Measurements from ENCODE around the gene NUDT14. TPM values are rescaled to one million over a fixed set of nuclear protein-coding genes. Genes with fewer than 3 reads are reported as not detected.

NUDT14 gene
- total RNA-seq, 1 donor from 2014 or later = 87.4 TPM

- TF ChIP-seq CTCF (IDR thresholded peaks at IDR 0.05; ENCODE audit: insufficient read depth, low read length, poor library complexity, severe bottlenecking) = no peak
- H3K36me3 ChIP-seq (ENCODE audit: control insufficient read depth, insufficient read depth, low read length) = no peaks in the 10 kb centered on the region
- DNase-seq (ENCODE audit: low read depth) = no peak
- no peak overlapping the region for H3K4me3 ChIP-seq (ENCODE audit: low read depth, low read length)
- H3K27me3 ChIP-seq (ENCODE audit: control insufficient read depth, insufficient read depth, low read length) = no peaks in the 10 kb centered on the region
Measured at GRCh38 chr14:105219753-105220152, 38.6 kb upstream of the NUDT14 start.

GRCh38 chr14:105219043-105219612, 38.0 kb upstream of the NUDT14 start:
- DNase-seq (ENCODE audit: low read depth) = no peak
- Histone ChIP-seq H3K27me3 (ENCODE audit: control insufficient read depth, insufficient read depth, low read length) (no peaks in the 10 kb centered on the region), H3K36me3 (ENCODE audit: control insufficient read depth, insufficient read depth, low read length) (no peaks in the 10 kb centered on the region), H3K4me3 (ENCODE audit: low read depth, low read length) (no peak overlapping the region)
- TF ChIP-seq CTCF (IDR thresholded peaks at IDR 0.05; ENCODE audit: insufficient read depth, low read length, poor library complexity, severe bottlenecking) = no peak

GRCh38 chr14:105218611-105219010, 37.5 kb upstream of the NUDT14 start:
- no peak for DNase-seq (ENCODE audit: low read depth)
- Histone ChIP-seq H3K36me3 (ENCODE audit: control insufficient read depth, insufficient read depth, low read length) (no peaks in the 10 kb centered on the region), H3K27me3 (ENCODE audit: control insufficient read depth, insufficient read depth, low read length) (no peaks in the 10 kb centered on the region), H3K4me3 (ENCODE audit: low read depth, low read length) (no peak overlapping the region)
- TF ChIP-seq CTCF (IDR thresholded peaks at IDR 0.05; ENCODE audit: insufficient read depth, low read length, poor library complexity, severe bottlenecking) = no peak

GRCh38 chr14:105217774-105218173, 36.7 kb upstream of the NUDT14 start:
- peaks cover 1% of the 10 kb centered on the region for H3K36me3 ChIP-seq (ENCODE audit: control insufficient read depth, insufficient read depth, low read length)
- no peak for TF ChIP-seq CTCF (IDR thresholded peaks at IDR 0.05; ENCODE audit: insufficient read depth, low read length, poor library complexity, severe bottlenecking)
- no peak overlapping the region for H3K4me3 ChIP-seq (ENCODE audit: low read depth, low read length)
- no peaks in the 10 kb centered on the region for H3K27me3 ChIP-seq (ENCODE audit: control insufficient read depth, insufficient read depth, low read length)
- no peak for DNase-seq (ENCODE audit: low read depth)

- Histone ChIP-seq H3K36me3 (ENCODE audit: control insufficient read depth, insufficient read depth, low read length) (peaks cover 1% of the 10 kb centered on the region), H3K27me3 (ENCODE audit: control insufficient read depth, insufficient read depth, low read length) (no peaks in the 10 kb centered on the region), H3K4me3 (ENCODE audit: low read depth, low read length) (no peak overlapping the region)
- no peak for DNase-seq (ENCODE audit: low read depth)
- no peak for TF ChIP-seq CTCF (IDR thresholded peaks at IDR 0.05; ENCODE audit: insufficient read depth, low read length, poor library complexity, severe bottlenecking)
Measured at GRCh38 chr14:105216490-105217247, 35.6 kb upstream of the NUDT14 start.

All from kidney epithelial cell (primary cell).